Smooth muscle cell of the pulmonary artery (primary cell): ENCODE measurements around the gene GOSR2. TPM values are rescaled to one million over a fixed set of nuclear protein-coding genes. Genes with fewer than 3 reads are reported as not detected.

Experiments used
- total RNA-seq: library from RNA; depleted of rRNA; stranded (reverse); fragments of >200 nt; gene quantifications from 2 replicates; pipeline ENCODE4 v1.2.3, GENCODE V29; 2014

GOSR2 gene
- 61.6 and 65.1 TPM in 2 replicates for total RNA-seq

GRCh38 chr17:46922804-46923635 is at the start of gene GOSR2:
TSS of gene GOSR2 (plus strand) at chr17:46923160. CDS start at chr17:46923193, 33 bp downstream.

GRCh38 chr17:46979147-46979863 is 56.3 kb downstream of the GOSR2 start, which contains the start of gene RPRML:
TSS of gene RPRML (minus strand) at chr17:46979253. CDS start at chr17:46979007, 246 bp downstream.

Other genes with a start within 250 kb of the GOSR2 start
- gene WNT3, start 104.5 kb upstream of the GOSR2 start, total RNA-seq = 1.0 and 1.4 TPM in 2 replicates
- not detected in 2 replicates for gene WNT9B, start 71.6 kb upstream of the GOSR2 start, total RNA-seq
- gene RPRML, start 56.1 kb downstream of the GOSR2 start, total RNA-seq = 0.07 TPM in 1 of 2 replicates, not detected in the other